AG09309 (cell line): ENCODE measurements around the gene FAM47E.

Experiments
- DNase-seq: peaks from one replicate; pipeline ENCODE4 v3.0.0-alpha.2; 2010; ENCODE audit warnings: low read depth
- H3K4me3 ChIP-seq: 2 replicates; pipeline ENCODE4 v1.5.1; 2011; ENCODE audit warnings: mild to moderate bottlenecking, low read depth, low read length, moderate library complexity; ENCODE audit not compliant: control insufficient read depth
- CTCF ChIP-seq: IDR thresholded peaks from 2 replicates; pipeline ENCODE4 v1.5.1; 2011; ENCODE audit warnings: mild to moderate bottlenecking, low read depth, low read length, inconsistent platforms; ENCODE audit not compliant: insufficient read depth, control insufficient read depth; ENCODE audit errors: missing control alignments

FAM47E gene

GRCh38 chr4:76322236-76322635 lies 70.7 kb downstream of the FAM47E start:
- DNase-seq: no peak
- no peak overlapping the region for H3K4me3 ChIP-seq
- TF ChIP-seq CTCF: no peak

- TF ChIP-seq CTCF: no peak
- DNase-seq: no peak
- H3K4me3 ChIP-seq: no peak overlapping the region
These were observed 73.6 kb downstream of the FAM47E start for GRCh38 chr4:76325072-76325471.

GRCh38 chr4:76326515-76326914 lies 75.0 kb downstream of the FAM47E start:
- DNase-seq: no peak
- H3K4me3 ChIP-seq: no peak overlapping the region
- no peak for TF ChIP-seq CTCF
